ENCODE results near the gene PPP1R2.
"Not testable (repeated sequence)": the region's sequence is repeated elsewhere in the genome, so short reads cannot be mapped to it uniquely, and the experiment has no call there.

The PPP1R2 gene

GRCh38 chr3:195542698-195543499 lies at the start of gene PPP1R2:
TSS of gene PPP1R2 (minus strand) at chr3:195543325. CDS start at chr3:195543025, 300 bp downstream.
- peak; percentile 86 for DNase-seq

- DNase-seq, result no peak
Observed at GRCh38 chr3:195591852-195592251, 48.7 kb upstream of the PPP1R2 start.

GRCh38 chr3:195591220-195591619 lies 48.1 kb upstream of the PPP1R2 start:
- no peak for DNase-seq

GRCh38 chr3:195590381-195590780 lies 47.3 kb upstream of the PPP1R2 start:
- not testable (repeated sequence) for DNase-seq

GRCh38 chr3:195589796-195590195 lies 46.7 kb upstream of the PPP1R2 start:
- DNase-seq, result not testable (repeated sequence)

GRCh38 chr3:195587824-195588223 lies 44.7 kb upstream of the PPP1R2 start:
- no peak for DNase-seq

- no peak for DNase-seq
Observed at GRCh38 chr3:195587406-195587805, 44.3 kb upstream of the PPP1R2 start.

- DNase-seq, result no peak
Observed at GRCh38 chr3:195584543-195584870, 41.4 kb upstream of the PPP1R2 start.

GRCh38 chr3:195583831-195584542 lies 40.9 kb upstream of the PPP1R2 start, which contains the start of gene APOD:
TSS of gene APOD (minus strand) at chr3:195583940. CDS start at chr3:195579461, 4,479 bp downstream.
- DNase-seq, result no peak

- DNase-seq, result no peak
Observed at GRCh38 chr3:195582947-195583346, 39.8 kb upstream of the PPP1R2 start.

- no peak for DNase-seq
Observed at GRCh38 chr3:195580744-195581443, 37.8 kb upstream of the PPP1R2 start.

- no peak for DNase-seq
Observed at GRCh38 chr3:195579281-195579680, 36.2 kb upstream of the PPP1R2 start.

GRCh38 chr3:195578565-195578964 lies 35.4 kb upstream of the PPP1R2 start:
- no peak for DNase-seq

- DNase-seq, result no peak
Observed at GRCh38 chr3:195577645-195578177, 34.6 kb upstream of the PPP1R2 start.

GRCh38 chr3:195574497-195575304 lies 31.6 kb upstream of the PPP1R2 start:
- no peak for DNase-seq

- DNase-seq, result no peak
Observed at GRCh38 chr3:195573611-195574496, 30.7 kb upstream of the PPP1R2 start.

- DNase-seq, result no peak
Observed at GRCh38 chr3:195571361-195571760, 28.2 kb upstream of the PPP1R2 start.

GRCh38 chr3:195570912-195571311 lies 27.8 kb upstream of the PPP1R2 start:
- no peak for DNase-seq

GRCh38 chr3:195570344-195570743 lies 27.2 kb upstream of the PPP1R2 start:
- DNase-seq, result no peak

GRCh38 chr3:195568630-195569029 lies 25.5 kb upstream of the PPP1R2 start:
- DNase-seq, result no peak

- no peak for DNase-seq
Observed at GRCh38 chr3:195566797-195567196, 23.7 kb upstream of the PPP1R2 start.
